BJ (cell line): ENCODE results near the gene HIF1AN. TPM values are rescaled to one million over a fixed set of nuclear protein-coding genes. Genes with fewer than 3 reads are reported as not detected.

Source experiments
- CTCF ChIA-PET: fragments of 350-600 bp; formaldehyde crosslinking; extraction: SDS; loops from one replicate; lab custom pipeline; 2021; ENCODE audit warnings: antibody characterized with exemption, inconsistent platforms; lab: Yijun Ruan, JAX
- POLR2A ChIA-PET: fragments of 300-600 bp; sonication (Branson Sonifier 250); formaldehyde crosslinking; extraction: SDS; loops from one replicate; lab custom pipeline; 2021; ENCODE audit warnings: antibody characterized with exemption; lab: Charles Lee
- DNase-seq: peaks from one replicate; pipeline ENCODE4 v3.0.0-alpha.2; 2011; ENCODE audit warnings: low read depth
- H3K27me3 ChIP-seq: 2 replicates; pipeline ENCODE4 v1.6.0; 2011; ENCODE audit warnings: low read length; ENCODE audit not compliant: control insufficient read depth, insufficient read depth
- H3K36me3 ChIP-seq: 2 replicates; pipeline ENCODE4 v1.5.1; 2011; ENCODE audit warnings: low read length; ENCODE audit not compliant: control insufficient read depth, insufficient read depth
- H3K4me3 ChIP-seq: 2 replicates; pipeline ENCODE4 v1.5.1; 2011; ENCODE audit warnings: low read depth, mild to moderate bottlenecking, control low read depth, low read length
- CTCF ChIP-seq: IDR thresholded peaks from 2 replicates; pipeline ENCODE4 v1.5.1; 2011; ENCODE audit warnings: low read depth, mild to moderate bottlenecking, control low read depth, inconsistent platforms, low read length, moderate library complexity; ENCODE audit not compliant: insufficient read depth
- polyA plus RNA-seq: library from polyadenylated mRNA; depleted of rRNA; stranded (reverse); fragments of >200 nt; gene quantifications from 2 replicates; pipeline ENCODE4 v1.2.3, GENCODE V29; 2011

The HIF1AN gene
- polyA plus RNA-seq, 1 experiment, result 7.4 TPM

GRCh38 chr10:100551196-100551595 is 15.5 kb downstream of the HIF1AN start:
- POLR2A ChIA-PET, result no interaction called here
- CTCF ChIA-PET, result interaction anchor here (1.2 kb wide), 2 partner anchors 10 to 15 kb away, joined by 3 to 4 read pairs; no protein-coding TSS in a partner anchor
- peaks cover 42% of the 10 kb centered on the region for H3K36me3 ChIP-seq

GRCh38 chr10:100551738-100552137 is 16.0 kb downstream of the HIF1AN start:
- CTCF ChIA-PET, result interaction anchor here (1.2 kb wide), 2 partner anchors 9 to 15 kb away, joined by 3 to 4 read pairs; no protein-coding TSS in a partner anchor
- POLR2A ChIA-PET, result interaction anchor here (0.7 kb wide), 1 partner anchor 506 kb away, joined by 5 read pairs; no protein-coding TSS in a partner anchor
- peaks cover 42% of the 10 kb centered on the region for H3K36me3 ChIP-seq

More at GRCh38 chr10:100551196-100551595, 15.5 kb downstream of the HIF1AN start:
- DNase-seq, result no peak
- no peaks in the 10 kb centered on the region for H3K27me3 ChIP-seq
- H3K4me3 ChIP-seq, result no peak overlapping the region
- no peak for TF ChIP-seq CTCF

GRCh38 chr10:100553929-100554328 is 18.2 kb downstream of the HIF1AN start:
- DNase-seq, result no peak
- ChIA-PET POLR2A (no interaction called here), CTCF (interaction anchor here (1.0 to 1.5 kb wide), 4 partner anchors 9 to 189 kb away, joined by 3 to 4 read pairs (median 3); partner anchors contain the start of gene HIF1AN)
- H3K4me3 ChIP-seq, result no peak overlapping the region
- no peaks in the 10 kb centered on the region for H3K27me3 ChIP-seq
- no peak for TF ChIP-seq CTCF
- H3K36me3 ChIP-seq, result peaks cover 32% of the 10 kb centered on the region

More at GRCh38 chr10:100551738-100552137, 16.0 kb downstream of the HIF1AN start:
- no peak for DNase-seq
- TF ChIP-seq CTCF, result no peak
- no peaks in the 10 kb centered on the region for H3K27me3 ChIP-seq
- H3K4me3 ChIP-seq, result no peak overlapping the region

GRCh38 chr10:100554902-100555301 is 19.2 kb downstream of the HIF1AN start:
- Histone ChIP-seq H3K4me3 (no peak overlapping the region), H3K27me3 (no peaks in the 10 kb centered on the region), H3K36me3 (peaks cover 25% of the 10 kb centered on the region)
- no peak for DNase-seq
- no peak for TF ChIP-seq CTCF
- ChIA-PET POLR2A (interaction anchor here (0.6 to 0.7 kb wide), 2 partner anchors 9 to 19 kb away, joined by 3 to 4 read pairs; partner anchors contain the start of gene HIF1AN), CTCF (interaction anchor here (1.3 kb wide), 1 partner anchor 459 kb away, joined by 4 read pairs; no protein-coding TSS in a partner anchor)

GRCh38 chr10:100560248-100560647 is 24.5 kb downstream of the HIF1AN start:
- POLR2A ChIA-PET, result no interaction called here
- Histone ChIP-seq H3K4me3 (no peak overlapping the region), H3K36me3 (peaks cover 5% of the 10 kb centered on the region), H3K27me3 (peaks cover 4% of the 10 kb centered on the region; the same call in 1 of the 2 replicates)
- no peak for DNase-seq
- CTCF ChIA-PET, result interaction anchor here (0.8 to 2.2 kb wide), 3 partner anchors 30 to 318 kb away, joined by 3 to 7 read pairs (median 4); no protein-coding TSS in a partner anchor
- no peak for TF ChIP-seq CTCF
